ENCODE data around the gene PPFIA1.

DNA sequence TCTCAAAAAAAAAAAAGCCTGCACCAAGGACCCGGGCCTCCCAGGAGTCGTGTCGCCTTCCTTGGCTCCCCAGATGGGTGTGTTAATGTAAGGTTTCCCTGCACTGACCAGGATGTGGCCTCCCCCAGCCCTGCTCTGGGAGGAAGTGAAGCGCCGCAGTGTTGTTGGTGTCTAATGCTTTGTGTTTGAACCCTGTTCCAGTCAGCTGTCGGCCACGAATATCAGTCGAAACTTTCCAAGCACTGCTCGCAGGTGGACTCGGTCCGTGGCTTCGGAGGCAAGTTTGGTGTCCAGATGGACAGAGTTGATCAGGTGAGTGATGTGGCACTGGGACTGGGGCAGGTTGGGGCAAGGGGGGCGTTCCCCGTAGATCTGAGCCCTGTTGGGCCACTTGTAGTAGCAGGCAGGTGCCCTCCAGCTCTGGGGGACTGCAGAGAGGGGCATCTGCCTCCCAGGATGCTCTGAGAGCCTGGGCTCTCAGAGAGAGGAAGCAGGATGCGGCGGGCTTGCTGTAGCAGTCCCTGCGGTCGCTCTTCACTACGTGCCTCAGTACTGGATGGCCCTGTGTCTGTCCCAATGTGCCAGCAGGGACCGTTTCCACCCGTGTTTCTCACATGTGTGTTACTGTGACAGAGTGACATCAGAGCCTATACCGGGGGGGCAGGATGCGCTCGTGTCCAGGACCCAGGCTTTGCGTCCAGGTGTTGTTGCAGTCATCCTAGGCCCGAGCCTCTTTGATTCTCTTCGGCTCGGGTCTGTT, 144.0 kb downstream of the PPFIA1 start:
- TF ChIP-seq, protein P1, sequence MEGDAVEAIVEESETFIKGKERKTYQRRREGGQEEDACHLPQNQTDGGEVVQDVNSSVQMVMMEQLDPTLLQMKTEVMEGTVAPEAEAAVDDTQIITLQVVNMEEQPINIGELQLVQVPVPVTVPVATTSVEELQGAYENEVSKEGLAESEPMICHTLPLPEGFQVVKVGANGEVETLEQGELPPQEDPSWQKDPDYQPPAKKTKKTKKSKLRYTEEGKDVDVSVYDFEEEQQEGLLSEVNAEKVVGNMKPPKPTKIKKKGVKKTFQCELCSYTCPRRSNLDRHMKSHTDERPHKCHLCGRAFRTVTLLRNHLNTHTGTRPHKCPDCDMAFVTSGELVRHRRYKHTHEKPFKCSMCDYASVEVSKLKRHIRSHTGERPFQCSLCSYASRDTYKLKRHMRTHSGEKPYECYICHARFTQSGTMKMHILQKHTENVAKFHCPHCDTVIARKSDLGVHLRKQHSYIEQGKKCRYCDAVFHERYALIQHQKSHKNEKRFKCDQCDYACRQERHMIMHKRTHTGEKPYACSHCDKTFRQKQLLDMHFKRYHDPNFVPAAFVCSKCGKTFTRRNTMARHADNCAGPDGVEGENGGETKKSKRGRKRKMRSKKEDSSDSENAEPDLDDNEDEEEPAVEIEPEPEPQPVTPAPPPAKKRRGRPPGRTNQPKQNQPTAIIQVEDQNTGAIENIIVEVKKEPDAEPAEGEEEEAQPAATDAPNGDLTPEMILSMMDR (IDR thresholded peaks at IDR 0.05), result no peak
- TF ChIP-seq TEAD4 (IDR thresholded peaks at IDR 0.05; ENCODE audit: borderline replicate concordance, insufficient read depth) (no peak), YY1 (IDR thresholded peaks at IDR 0.05; ENCODE audit: low read depth) (no peak), RCOR1 (IDR thresholded peaks at IDR 0.05; ENCODE audit: low read length) (no peak), CHD2 (IDR thresholded peaks at IDR 0.05; ENCODE audit: low read length, partially characterized antibody) (no peak), SMC3 (IDR thresholded peaks at IDR 0.05; ENCODE audit: low read depth, low read length) (no peak), USF1 (IDR thresholded peaks at IDR 0.05; ENCODE audit: borderline replicate concordance, low read depth) (no peak)
